ENCODE results near the gene RNF114. TPM values are rescaled to one million over a fixed set of nuclear protein-coding genes. Genes with fewer than 3 reads are reported as not detected.
A peak's percentile ranks its signal among the peaks of the same experiment; 100 is the strongest.

Gene RNF114
- total RNA-seq, 4 donors from 2014 or later, result 48.7 to 166 (median 103) TPM

GRCh38 chr20:49919009-49919408 lies 17.2 kb upstream of the RNF114 start:
- DNase-seq (ENCODE audit: low spot score in 2 of 2), result no peak
- no peak overlapping the region for H3K4me3 ChIP-seq (ENCODE audit: low read depth, poor library complexity, severe bottlenecking)
- TF ChIP-seq, protein P1, sequence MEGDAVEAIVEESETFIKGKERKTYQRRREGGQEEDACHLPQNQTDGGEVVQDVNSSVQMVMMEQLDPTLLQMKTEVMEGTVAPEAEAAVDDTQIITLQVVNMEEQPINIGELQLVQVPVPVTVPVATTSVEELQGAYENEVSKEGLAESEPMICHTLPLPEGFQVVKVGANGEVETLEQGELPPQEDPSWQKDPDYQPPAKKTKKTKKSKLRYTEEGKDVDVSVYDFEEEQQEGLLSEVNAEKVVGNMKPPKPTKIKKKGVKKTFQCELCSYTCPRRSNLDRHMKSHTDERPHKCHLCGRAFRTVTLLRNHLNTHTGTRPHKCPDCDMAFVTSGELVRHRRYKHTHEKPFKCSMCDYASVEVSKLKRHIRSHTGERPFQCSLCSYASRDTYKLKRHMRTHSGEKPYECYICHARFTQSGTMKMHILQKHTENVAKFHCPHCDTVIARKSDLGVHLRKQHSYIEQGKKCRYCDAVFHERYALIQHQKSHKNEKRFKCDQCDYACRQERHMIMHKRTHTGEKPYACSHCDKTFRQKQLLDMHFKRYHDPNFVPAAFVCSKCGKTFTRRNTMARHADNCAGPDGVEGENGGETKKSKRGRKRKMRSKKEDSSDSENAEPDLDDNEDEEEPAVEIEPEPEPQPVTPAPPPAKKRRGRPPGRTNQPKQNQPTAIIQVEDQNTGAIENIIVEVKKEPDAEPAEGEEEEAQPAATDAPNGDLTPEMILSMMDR (IDR thresholded peaks at IDR 0.05), result no peak
- TF ChIP-seq POLR2A (IDR thresholded peaks at IDR 0.05), result no peak
- intact Hi-C loops (cut with DNase I; ENCODE audit: low total_unique reads), result no loop called here
- WGBS, 2 donors, result 67 to 68% methylated on average over 7 of the region's 7 CpGs

- TF ChIP-seq, protein P1 (IDR thresholded peaks at IDR 0.05), result no peak
- no peak for TF ChIP-seq POLR2A (IDR thresholded peaks at IDR 0.05)
- DNase-seq (ENCODE audit: low spot score in 2 of 2), result no peak
- no peak overlapping the region for H3K4me3 ChIP-seq (ENCODE audit: low read depth, poor library complexity, severe bottlenecking)
- WGBS, 2 donors, result 74 to 80% methylated on average over 2 of the region's 2 CpGs
- intact Hi-C loops (cut with DNase I; ENCODE audit: low total_unique reads), result no loop called here
Observed at GRCh38 chr20:49919461-49919860, 16.7 kb upstream of the RNF114 start.

DNA sequence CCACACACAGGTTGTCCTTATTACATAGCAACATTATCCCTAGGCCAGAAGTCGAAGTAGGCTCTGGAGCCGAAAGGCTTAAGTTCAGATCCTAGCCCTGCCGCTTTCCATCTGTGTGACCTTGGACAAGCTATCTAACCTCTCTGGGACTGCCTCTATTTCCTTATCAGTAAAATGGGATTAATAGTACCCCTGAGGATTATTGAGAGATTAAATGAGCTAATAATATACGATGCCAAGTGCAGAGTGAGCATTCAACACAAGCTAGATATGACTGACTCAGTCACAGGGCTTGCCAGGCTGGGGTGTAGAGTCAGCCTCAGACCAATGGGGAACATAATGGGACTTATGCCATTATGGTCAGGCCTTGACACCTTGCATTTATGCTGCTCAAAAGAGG lies 11.9 kb upstream of the RNF114 start:
- 87 to 88% methylated on average over 4 of the region's 4 CpGs for WGBS, 2 donors
- no peak overlapping the region for H3K4me3 ChIP-seq (ENCODE audit: low read depth, poor library complexity, severe bottlenecking)
- intact Hi-C loops (cut with DNase I; ENCODE audit: low total_unique reads), result no loop called here
- TF ChIP-seq POLR2A (IDR thresholded peaks at IDR 0.05), result no peak
- TF ChIP-seq, protein P1 (IDR thresholded peaks at IDR 0.05), result no peak
- DNase-seq (ENCODE audit: low spot score in 2 of 2), result peak in 1 of 2 donors; percentile 52

DNA sequence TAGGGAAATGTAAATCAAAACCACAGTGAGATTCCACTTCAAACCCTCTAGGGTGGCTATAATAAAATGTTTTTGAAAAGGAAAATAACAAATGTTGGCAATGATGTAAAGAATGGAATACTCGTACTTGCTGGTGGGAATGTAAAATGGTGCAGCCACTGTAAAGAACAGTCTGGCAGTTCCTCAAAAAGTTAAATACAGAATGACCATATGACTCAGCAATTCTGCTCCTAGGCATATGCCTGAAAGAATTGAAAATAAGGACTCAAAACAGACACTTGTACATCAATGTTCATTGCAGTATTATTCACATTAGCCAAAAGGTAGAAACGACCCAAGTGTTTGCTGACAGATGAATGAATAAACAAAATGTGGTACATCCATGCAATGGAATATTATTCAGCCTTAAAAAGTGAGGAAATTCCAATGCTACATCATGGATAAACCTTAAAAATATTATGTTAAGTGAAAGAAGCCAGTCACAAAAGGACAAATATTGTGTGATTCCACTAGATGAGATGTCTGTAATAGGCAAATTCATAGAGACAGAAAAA lies 10.2 kb upstream of the RNF114 start:
- DNase-seq (ENCODE audit: low spot score in 2 of 2), result no peak
- 72 to 76% methylated on average over 2 of the region's 2 CpGs for WGBS, 2 donors
- intact Hi-C loops (cut with DNase I; ENCODE audit: low total_unique reads), result no loop called here
- H3K4me3 ChIP-seq (ENCODE audit: low read depth, poor library complexity, severe bottlenecking), result no peak overlapping the region
- TF ChIP-seq, protein P1 (IDR thresholded peaks at IDR 0.05), result no peak
- TF ChIP-seq POLR2A (IDR thresholded peaks at IDR 0.05), result no peak

DNA sequence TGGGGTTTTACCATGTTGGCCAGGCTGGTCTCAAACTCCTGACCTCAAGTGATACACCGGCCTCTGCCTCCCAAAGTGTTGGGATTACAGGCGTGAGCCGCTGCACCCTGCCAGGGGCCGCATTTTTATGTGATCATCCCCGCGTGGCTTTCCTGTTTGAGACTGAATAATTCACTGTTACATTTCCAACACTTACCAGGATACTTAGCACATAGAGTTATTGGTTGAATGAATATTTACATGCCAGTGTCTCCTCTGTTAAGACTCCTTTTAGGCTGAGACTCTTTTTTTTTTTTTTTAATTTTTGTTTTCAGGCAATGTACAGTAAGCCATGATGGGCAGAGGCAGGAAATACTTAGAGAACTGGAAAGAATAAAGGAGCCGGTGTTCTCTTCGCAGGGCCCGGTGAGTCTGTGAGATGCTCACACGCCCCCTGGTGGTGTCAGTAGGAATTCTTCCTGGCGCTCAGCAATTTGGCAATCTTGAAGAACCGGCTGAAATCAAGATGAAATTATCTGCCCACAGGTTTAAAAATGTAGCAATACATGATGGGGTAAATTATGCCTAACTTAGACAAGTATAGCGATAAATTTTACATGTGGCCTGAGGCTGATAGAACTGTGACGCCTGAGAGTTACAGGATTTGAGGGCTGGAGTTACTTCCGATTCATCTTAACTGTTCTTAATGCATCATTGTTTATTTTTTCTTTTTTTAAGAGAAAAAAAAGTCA lies 7.6 kb upstream of the RNF114 start:
- H3K4me3 ChIP-seq (ENCODE audit: low read depth, poor library complexity, severe bottlenecking), result no peak overlapping the region
- intact Hi-C loops (cut with DNase I; ENCODE audit: low total_unique reads), result no loop called here
- peak; percentile 80 to 96 for DNase-seq (ENCODE audit: low spot score in 2 of 2)
- WGBS, 2 donors, result 10 to 11% methylated on average over 15 of the region's 15 CpGs
- TF ChIP-seq, protein P1 (IDR thresholded peaks at IDR 0.05), result peak in 1 of 3 donors; percentile 79
- TF ChIP-seq POLR2A (IDR thresholded peaks at IDR 0.05), result no peak

Measured in lower leg skin (tissue), 4 donors.